ENCODE measurements around the gene ZNF700. TPM values are rescaled to one million over a fixed set of nuclear protein-coding genes. Genes with fewer than 3 reads are reported as not detected.
A peak's percentile ranks its signal among the peaks of the same experiment; 100 is the strongest.
"Not testable (repeated sequence)": the region's sequence is repeated elsewhere in the genome, so short reads cannot be mapped to it uniquely, and the experiment has no call there.

The ZNF700 gene
- total and polyA plus RNA-seq, 12 donors, result 2.4 to 11.3 (median 4.4) TPM

- Histone ChIP-seq H3K4me3 (no peak overlapping the region), H3K9me3 (peaks cover 3 to 100% (median 57%) of the 10 kb centered on the region in 11 donors), H3K27me3 (no peaks in the 10 kb centered on the region), H3K36me3 (peaks cover 0 to 62% (median 33%) of the 10 kb centered on the region in 9 donors), H3K4me1 (no peaks in the 10 kb centered on the region), H3K27ac (no peak overlapping the region)
- ATAC-seq (no peak), DNase-seq (no peak)
- intact Hi-C loops (cut with DNase I), result no loop called here
- TF ChIP-seq, protein P1, sequence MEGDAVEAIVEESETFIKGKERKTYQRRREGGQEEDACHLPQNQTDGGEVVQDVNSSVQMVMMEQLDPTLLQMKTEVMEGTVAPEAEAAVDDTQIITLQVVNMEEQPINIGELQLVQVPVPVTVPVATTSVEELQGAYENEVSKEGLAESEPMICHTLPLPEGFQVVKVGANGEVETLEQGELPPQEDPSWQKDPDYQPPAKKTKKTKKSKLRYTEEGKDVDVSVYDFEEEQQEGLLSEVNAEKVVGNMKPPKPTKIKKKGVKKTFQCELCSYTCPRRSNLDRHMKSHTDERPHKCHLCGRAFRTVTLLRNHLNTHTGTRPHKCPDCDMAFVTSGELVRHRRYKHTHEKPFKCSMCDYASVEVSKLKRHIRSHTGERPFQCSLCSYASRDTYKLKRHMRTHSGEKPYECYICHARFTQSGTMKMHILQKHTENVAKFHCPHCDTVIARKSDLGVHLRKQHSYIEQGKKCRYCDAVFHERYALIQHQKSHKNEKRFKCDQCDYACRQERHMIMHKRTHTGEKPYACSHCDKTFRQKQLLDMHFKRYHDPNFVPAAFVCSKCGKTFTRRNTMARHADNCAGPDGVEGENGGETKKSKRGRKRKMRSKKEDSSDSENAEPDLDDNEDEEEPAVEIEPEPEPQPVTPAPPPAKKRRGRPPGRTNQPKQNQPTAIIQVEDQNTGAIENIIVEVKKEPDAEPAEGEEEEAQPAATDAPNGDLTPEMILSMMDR (IDR thresholded peaks at IDR 0.05), result no peak
- 97 to 98% methylated on average over 3 of the region's 3 CpGs for WGBS, 2 donors
Measured at GRCh38 chr19:11902228-11902627, 22.7 kb upstream of the ZNF700 start.

DNA sequence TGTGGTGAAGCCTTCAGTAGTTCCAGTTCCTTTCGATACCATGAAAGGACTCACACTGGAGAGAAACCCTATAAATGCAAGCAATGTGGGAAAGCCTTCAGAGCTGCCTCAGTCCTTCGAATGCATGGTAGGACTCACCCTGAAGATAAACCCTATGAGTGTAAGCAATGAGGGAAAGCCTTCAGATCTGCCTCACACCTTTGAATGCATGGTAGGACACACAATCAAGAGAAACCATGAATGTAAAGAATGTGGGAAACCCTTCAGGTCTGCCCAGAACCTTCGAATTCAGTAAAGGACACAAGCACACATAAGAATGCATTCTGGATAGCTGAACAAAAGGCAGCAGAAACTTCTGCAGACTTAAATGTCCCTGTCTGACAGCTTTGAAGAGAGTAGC, 19.0 kb upstream of the ZNF700 start:
- no peak for DNase-seq
- WGBS, 2 donors, result 98 to 100% methylated on average over 3 of the region's 3 CpGs
- TF ChIP-seq, protein P1 (IDR thresholded peaks at IDR 0.05), result no peak
- intact Hi-C loops (cut with DNase I), result no loop called here
- no peak overlapping the region for H3K27ac ChIP-seq
- ATAC-seq, result no peak
- H3K4me1 ChIP-seq, result no peaks in the 10 kb centered on the region
- no peaks in the 10 kb centered on the region for H3K27me3 ChIP-seq
- peaks cover 3 to 98% (median 60%) of the 10 kb centered on the region in 11 donors for H3K9me3 ChIP-seq
- H3K4me3 ChIP-seq, result no peak overlapping the region
- H3K36me3 ChIP-seq, result peaks cover 0 to 56% (median 33%) of the 10 kb centered on the region in 9 donors

- H3K4me1 ChIP-seq; intact Hi-C loops (cut with DNase I): not testable (repeated sequence)
Measured at GRCh38 chr19:11911937-11912336, 13.0 kb upstream of the ZNF700 start.

GRCh38 chr19:11914417-11915051, 10.4 kb upstream of the ZNF700 start:
- ATAC-seq; H3K4me3 ChIP-seq; H3K27ac ChIP-seq; H3K4me1 ChIP-seq; H3K27me3 ChIP-seq; intact Hi-C loops (cut with DNase I); DNase-seq: not testable (repeated sequence)
- Histone ChIP-seq H3K9me3 (peaks cover 0 to 64% (median 31%) of the 10 kb centered on the region in 11 donors), H3K36me3 (peaks cover 0 to 22% (median 0%) of the 10 kb centered on the region in 9 donors)
- 76 to 78% methylated on average over 4 of the region's 4 CpGs for WGBS, 2 donors

More at GRCh38 chr19:11911937-11912336, 13.0 kb upstream of the ZNF700 start:
- Histone ChIP-seq H3K9me3 (peaks cover 0 to 90% (median 52%) of the 10 kb centered on the region in 11 donors), H3K36me3 (peaks cover 0 to 24% (median 0%) of the 10 kb centered on the region in 9 donors)
- not testable (repeated sequence) for DNase-seq, H3K4me3 ChIP-seq, H3K27ac ChIP-seq, ATAC-seq, H3K27me3 ChIP-seq
- whole genome bisulfite sequencing, 2 donors, result 93 to 98% methylated on average over 1 of the region's 1 CpG

DNA sequence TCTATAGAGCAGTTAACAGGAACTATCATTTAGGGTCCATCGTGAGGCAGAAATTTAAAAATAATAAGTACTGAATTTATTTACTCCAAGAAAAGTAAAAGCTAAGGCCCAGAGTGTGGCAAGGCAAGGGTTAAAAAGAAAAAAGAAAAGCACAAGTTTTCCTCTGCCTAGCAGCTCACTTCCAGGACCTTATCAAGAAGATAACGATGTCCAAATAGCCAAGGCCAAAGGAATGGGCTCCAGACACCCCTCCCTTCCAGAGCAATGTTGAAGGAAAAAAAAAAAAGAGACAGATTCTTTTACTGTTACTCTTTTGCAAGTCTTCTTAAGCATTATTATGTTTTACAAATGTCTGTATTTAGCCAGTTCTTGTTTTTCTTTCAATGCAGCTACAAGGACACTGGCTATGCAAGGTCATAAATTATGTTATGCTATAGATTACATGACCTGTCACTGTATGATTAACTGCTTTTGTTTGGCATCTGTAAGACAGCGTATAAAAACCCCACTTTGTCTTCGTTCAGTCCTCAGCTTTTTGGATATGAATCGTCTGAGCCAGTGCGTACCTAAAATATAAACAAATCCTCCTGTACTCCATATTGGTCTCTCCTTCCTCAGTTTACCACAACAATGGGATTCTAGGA, 2.9 kb upstream of the ZNF700 start:
- intact Hi-C loops (cut with DNase I), result loop anchor here in 6 of 10 donors (2.0 to 5.0 kb wide), 5 partner anchors 35 to 220 kb away; partner anchors contain the start of genes ZNF20 (in 4 of the 6), ZNF69 (in 1 of the 6) and ZNF763 (in 1 of the 6)
- Histone ChIP-seq H3K4me1 (peaks cover 0 to 30% (median 16%) of the 10 kb centered on the region in 9 donors), H3K9me3 (no peaks in the 10 kb centered on the region), H3K4me3 (no peak overlapping the region), H3K27ac (no peak overlapping the region), H3K36me3 (no peaks in the 10 kb centered on the region), H3K27me3 (no peaks in the 10 kb centered on the region)
- TF ChIP-seq, protein P1 (IDR thresholded peaks at IDR 0.05), result no peak
- no peak for DNase-seq
- ATAC-seq, result no peak
- WGBS, 2 donors, result 34 to 39% methylated on average over 6 of the region's 6 CpGs

DNA sequence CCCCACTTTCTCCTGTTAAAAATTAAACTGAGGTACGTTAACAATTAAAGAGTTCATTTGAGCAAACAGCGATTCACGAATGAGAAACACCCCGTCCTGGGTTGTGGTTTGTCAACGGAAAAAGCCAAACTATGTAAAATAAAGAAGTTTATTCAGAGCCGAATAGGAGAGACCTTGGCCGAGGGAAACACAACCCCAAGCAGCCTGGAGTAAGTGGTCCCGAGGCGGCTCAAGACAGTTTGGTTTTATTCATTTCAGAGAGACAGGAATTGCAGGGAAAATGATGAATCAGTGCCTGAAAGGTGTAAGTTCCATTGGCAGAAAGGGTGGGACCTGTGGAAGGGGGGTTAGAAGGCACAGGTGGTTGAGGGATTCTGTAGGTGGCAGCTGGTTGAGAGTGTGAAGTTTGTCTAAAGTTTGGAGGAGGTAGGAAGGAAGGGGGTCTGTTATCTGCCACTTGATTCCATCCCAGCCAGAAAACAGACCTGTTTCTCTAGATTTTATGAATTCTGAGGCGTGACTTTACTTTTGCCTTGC, 812 bp downstream of the ZNF700 start:
- not testable (repeated sequence) for H3K36me3 ChIP-seq, ATAC-seq, DNase-seq, H3K27me3 ChIP-seq, H3K9me3 ChIP-seq
- peaks cover 0 to 33% (median 19%) of the 10 kb centered on the region in 9 donors for H3K4me1 ChIP-seq
- peak overlapping the region; percentile 84 to 98 (median 93) for H3K27ac ChIP-seq
- 11 to 15% methylated on average over 10 of the region's 10 CpGs for WGBS, 2 donors
- intact Hi-C loops (cut with DNase I), result loop anchor here in 3 of 10 donors (2.0 to 5.0 kb wide), 3 partner anchors 39 to 62 kb away; partner anchors contain the start of gene ZNF763 (in 1 of the 3)
- H3K4me3 ChIP-seq, result peak overlapping the region; percentile 68 to 99 (median 91)
